GM19463 (cell line): ENCODE data around the gene ZNF154.
"Not testable (repeated sequence)": the region's sequence is repeated elsewhere in the genome, so short reads cannot be mapped to it uniquely, and the experiment has no call there.

Experiments used
- ATAC-seq: cut with Tn5 transposase; IDR thresholded peaks from one replicate; pipeline ENCODE4 v1.9.1; 2021; ENCODE audit warnings: mild to moderate bottlenecking, moderate library complexity; ENCODE audit not compliant: unreplicated experiment

ZNF154 gene

GRCh38 chr19:57708641-57709361 lies at the start of gene ZNF154:
Gene ZNF154, minus strand, starts transcription at chr19:57709204. Its CDS starts 233 bp downstream, at chr19:57708971.
- ATAC-seq, result no peak

DNA sequence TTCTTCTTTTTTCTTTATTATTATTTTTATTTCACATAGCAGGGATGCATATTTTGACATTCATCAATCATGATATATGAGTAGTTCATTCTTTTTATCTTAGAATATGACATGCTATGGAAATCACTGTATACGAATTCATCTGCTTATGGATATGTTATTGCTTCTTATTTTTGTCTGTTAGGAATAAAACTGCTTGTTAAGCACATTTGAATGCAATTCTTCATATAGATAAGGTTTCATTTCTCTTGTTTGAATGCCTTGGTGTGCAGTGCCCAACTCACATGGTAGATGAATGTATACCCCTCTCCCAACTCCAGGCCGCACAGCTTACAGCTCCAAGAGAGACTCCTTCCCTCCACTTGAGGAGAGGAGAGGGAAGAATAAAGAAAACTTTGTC lies 48.9 kb upstream of the ZNF154 start:
- ATAC-seq, result no peak

DNA sequence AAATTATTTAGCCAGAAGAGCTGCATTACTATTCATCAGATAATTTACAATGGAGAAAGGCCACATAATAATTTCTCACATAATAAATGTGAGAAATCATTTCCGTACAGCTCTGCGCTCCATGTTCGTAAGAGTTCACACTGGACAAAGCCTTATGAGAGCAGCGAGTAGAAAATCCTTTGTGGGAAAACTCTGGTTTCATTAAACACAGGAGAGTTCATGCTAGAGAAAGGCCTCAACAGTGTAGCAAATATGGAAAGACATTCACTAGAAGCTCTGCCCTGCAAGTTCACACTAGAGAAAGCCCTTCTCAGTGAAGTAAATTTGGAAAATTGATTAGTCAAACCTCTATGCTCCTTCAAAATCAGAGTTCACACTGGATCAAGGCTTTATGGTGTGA lies 46.0 kb upstream of the ZNF154 start:
- no peak for ATAC-seq

DNA sequence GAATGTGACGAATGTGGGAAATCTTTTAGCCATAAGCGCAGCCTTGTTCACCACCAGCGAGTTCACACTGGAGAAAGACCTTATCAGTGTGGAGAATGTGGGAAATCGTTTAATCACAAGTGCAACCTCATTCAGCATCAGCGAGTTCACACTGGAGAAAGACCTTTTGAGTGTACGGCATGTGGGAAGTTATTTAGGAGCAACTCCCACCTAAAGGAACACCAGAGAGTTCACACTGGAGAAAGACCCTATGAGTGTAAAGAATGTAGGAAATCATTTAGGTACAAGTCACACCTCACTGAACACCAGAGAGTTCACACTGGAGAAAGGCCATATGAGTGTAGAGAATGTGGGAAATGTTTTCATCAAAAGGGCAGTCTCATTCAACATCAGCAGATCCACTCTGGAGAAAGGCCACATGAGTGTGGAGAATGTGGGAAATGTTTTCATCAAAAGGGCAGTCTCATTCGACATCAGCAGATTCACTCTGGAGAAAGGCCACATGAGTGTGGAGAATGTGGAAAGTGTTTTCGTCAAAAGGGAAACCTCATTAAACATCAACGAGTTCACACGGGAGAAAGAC lies 45.2 kb upstream of the ZNF154 start:
- no peak for ATAC-seq

GRCh38 chr19:57748029-57748428 lies 39.0 kb upstream of the ZNF154 start:
- ATAC-seq, result no peak

GRCh38 chr19:57747472-57747807 lies 38.4 kb upstream of the ZNF154 start:
- no peak for ATAC-seq

GRCh38 chr19:57746580-57747471 lies 37.8 kb upstream of the ZNF154 start, which contains the start of gene ZNF776:
Gene ZNF776, plus strand, starts transcription at chr19:57746815. Its CDS starts 244 bp downstream, at chr19:57747059.
- ATAC-seq, result peak; percentile 98

DNA sequence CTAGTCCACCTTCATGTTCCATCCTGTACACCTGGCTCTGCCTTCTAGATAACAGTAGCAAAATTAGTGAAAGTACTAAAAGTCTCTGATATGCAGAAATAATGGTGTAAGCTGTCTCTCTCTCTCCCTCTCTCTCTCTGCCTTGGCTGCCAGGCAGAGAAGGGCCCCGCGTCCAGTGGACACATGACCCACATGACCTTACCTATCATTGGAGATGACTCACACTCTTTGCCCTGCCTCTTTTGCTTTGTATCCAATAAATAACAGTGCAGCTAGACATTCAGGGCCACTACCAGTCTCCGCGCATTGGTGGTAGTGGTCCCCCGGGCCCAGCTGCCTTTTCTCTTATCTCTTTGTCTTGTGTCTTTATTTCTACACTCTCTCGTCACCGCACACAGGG lies 29.8 kb upstream of the ZNF154 start:
- ATAC-seq, result not testable (repeated sequence)

- not testable (repeated sequence) for ATAC-seq
These were observed 29.3 kb upstream of the ZNF154 start for GRCh38 chr19:57738320-57738719.

DNA sequence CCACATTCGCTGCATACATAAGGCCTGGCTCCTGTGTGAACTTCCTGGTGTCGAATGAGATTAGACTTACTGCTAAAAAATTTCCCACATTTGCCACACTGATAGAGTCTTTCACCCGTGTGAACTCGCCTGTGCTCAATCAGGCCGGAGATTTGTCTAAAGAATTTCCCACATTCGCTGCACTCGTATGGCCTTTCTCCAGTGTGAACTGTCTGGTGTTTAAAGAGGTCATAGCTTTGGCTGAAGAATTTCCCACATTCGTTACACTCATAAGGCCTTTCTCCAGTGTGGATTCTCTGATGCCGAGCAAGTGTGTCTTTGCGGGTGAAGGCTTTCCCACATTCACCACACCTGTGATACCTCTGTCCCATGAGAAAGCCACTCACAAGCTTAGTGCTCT lies 11.9 kb upstream of the ZNF154 start:
- ATAC-seq, result no peak

GRCh38 chr19:57719901-57720519 lies 11.0 kb upstream of the ZNF154 start:
- no peak for ATAC-seq

- ATAC-seq, result no peak
These were observed 10.4 kb upstream of the ZNF154 start for GRCh38 chr19:57719424-57719823.

- ATAC-seq, result no peak
These were observed 3.2 kb upstream of the ZNF154 start for GRCh38 chr19:57712222-57712621.

- ATAC-seq, result no peak
These were observed 612 bp upstream of the ZNF154 start for GRCh38 chr19:57709616-57710015.

DNA sequence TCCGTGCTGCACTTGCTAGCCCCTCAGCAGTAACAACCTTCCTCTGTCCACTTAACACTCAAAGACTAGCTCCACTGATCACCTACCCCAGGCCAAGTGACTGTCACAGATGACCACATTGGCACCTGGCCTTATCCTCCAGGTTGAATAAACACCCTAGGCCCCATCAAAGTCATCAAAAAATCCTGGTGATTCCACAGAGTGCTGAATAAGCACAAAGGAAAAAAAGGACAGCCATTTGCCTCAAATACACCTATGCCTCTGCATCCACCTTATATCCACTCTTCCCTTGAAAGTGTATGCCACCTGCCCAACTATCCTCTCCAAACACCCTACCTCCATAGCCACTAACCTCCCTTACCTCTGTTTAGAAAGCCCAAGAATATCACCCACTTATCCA lies 2.7 kb downstream of the ZNF154 start:
- ATAC-seq, result no peak

DNA sequence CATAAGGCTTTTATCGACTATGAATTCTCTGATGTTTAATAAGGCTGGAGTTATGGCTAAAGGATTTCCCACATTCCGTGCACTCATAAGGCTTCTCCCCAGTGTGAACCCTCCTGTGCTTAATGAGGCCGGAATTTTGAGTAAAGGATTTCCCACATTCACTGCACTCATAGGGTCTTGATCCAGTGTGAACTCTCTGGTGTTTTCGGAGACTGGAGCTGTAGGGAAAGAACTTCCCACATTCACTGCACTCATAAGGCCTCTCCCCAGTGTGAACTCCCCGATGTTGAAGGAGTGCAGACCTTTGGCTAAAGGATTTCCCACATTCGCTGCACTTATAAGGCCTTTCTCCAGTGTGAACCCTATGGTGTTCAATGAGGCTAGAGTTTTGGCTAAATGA lies 7.4 kb downstream of the ZNF154 start:
- no peak for ATAC-seq

GRCh38 chr19:57689750-57690149 lies 19.3 kb downstream of the ZNF154 start:
- ATAC-seq, result no peak

DNA sequence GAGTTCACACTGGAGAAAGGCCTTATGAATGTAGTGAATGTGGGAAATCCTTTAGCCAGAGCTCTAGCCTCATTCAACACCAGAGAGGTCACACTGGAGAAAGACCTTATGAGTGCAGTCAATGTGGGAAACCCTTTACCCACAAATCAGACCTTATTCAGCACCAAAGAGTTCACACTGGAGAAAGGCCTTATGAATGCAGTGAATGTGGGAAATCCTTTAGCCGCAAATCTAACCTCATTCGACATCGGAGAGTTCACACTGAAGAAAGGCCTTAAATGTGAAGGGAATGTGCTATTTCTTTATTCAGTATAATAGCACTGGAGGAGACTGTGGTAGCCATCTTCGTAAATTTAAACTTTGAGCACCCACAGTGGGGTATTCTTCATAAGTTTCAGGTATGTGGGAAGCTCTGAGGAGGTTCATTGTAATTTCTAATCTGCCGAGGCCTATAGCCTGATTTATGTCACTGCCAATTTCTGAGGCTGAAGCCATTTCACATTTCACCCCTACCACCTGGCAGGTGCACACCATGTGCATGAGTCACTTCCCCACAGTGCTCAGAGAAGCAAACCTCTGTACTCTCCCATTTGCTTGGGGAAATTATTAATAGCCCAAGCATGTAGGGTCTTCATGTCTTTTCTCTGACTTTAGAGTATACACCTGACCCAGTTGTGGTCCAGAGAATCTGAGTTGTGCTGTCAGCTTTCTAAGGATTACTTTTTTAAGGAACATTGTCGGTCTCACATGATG lies 20.8 kb downstream of the ZNF154 start:
- no peak for ATAC-seq

DNA sequence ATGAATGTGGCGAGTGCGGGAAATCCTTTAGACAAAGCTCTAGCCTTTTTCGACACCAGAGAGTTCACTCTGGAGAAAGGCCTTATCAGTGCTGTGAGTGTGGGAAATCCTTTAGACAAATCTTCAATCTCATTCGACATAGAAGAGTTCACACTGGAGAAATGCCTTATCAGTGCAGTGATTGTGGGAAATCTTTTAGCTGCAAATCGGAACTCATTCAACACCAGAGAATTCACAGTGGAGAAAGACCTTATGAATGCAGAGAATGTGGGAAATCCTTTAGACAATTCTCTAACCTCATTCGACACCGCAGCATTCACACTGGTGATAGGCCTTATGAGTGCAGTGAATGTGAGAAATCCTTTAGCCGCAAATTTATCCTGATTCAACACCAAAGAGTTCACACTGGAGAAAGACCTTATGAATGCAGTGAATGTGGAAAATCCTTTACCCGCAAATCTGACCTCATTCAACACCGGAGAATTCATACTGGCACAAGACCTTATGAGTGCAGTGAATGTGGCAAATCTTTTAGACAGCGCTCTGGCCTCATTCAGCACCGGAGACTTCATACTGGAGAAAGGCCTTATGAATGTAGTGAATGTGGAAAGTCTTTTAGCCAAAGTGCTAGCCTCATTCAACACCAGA lies 21.5 kb downstream of the ZNF154 start:
- ATAC-seq, result no peak

DNA sequence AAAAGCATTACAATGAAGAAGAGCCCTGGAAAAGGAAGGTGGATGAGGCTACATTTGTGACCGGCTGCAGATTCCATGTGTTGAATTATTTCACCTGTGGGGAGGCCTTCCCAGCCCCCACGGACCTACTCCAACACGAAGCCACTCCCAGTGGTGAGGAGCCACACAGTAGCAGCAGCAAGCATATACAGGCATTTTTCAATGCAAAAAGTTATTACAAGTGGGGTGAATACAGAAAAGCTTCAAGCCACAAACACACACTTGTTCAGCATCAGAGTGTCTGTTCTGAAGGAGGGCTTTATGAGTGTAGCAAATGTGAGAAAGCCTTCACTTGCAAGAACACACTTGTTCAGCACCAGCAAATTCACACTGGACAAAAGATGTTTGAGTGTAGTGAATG lies 22.3 kb downstream of the ZNF154 start:
- ATAC-seq, result no peak
